ENCODE results near the gene CA14.
"Not testable (repeated sequence)": the region's sequence is repeated elsewhere in the genome, so short reads cannot be mapped to it uniquely, and the experiment has no call there.

The CA14 gene

DNA sequence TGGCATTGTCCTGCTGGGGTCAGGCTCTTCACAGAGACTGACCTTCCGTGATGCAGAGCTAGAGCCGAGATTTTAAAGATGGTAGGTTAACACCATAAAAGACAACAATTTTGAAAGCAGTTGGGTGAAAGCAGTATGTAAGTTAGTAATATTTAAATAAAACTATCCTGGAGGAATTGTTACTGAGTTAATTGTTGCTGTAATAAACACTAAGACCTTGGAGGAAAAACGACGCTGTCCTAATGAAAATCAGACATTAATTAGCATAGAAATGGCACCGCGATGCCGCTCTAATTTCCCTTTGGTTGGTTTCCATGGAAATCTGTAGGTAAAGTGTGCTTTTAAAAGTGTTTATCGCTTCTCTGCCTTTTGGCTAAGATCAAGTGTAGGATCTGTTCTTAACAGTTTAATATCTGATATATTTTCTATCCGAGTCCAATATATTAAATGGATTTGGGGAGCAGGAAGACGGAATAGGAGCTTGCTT, 20.9 kb upstream of the CA14 start:
- DNase-seq (ENCODE audit: low spot score), result no peak

DNA sequence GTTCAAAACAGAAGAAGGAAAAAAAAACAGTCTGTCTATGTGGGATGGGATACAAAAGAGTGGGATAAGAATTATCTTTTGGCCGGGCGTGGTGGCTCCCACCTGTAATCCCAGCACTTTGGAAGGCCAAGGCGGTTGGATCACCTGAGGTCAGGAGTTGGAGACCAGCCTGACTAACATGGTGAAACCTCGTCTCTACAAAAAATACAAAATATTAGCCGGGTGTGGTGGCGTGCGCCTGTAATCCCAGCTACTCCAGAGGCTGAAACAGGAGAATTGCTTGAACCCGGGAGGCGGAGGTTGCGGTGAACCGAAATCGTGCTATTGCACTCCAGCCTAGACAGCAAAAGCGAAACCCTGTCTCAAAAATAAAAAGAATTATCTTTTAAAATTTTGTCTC, 20.4 kb upstream of the CA14 start:
- not testable (repeated sequence) for DNase-seq (ENCODE audit: low spot score)

DNA sequence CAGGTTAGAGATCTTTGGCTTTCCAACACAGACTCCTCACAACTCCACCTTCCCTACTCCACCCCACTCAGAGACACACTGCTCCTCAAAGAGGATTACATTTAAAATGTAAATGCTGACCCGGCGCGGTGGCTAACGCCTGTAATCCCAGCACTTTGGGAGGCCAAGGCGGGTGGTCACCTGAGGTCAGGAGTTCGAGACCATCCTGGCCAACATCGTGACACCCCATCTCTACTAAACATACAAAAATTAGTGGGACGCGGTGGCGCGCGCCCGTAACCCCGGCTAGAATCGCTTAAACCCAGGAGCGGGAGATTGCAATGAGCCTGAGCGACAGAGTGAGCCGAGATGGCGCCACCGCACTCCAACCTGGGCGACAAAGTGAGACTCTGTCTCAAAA, 19.8 kb upstream of the CA14 start:
- DNase-seq (ENCODE audit: low spot score), result no peak

DNA sequence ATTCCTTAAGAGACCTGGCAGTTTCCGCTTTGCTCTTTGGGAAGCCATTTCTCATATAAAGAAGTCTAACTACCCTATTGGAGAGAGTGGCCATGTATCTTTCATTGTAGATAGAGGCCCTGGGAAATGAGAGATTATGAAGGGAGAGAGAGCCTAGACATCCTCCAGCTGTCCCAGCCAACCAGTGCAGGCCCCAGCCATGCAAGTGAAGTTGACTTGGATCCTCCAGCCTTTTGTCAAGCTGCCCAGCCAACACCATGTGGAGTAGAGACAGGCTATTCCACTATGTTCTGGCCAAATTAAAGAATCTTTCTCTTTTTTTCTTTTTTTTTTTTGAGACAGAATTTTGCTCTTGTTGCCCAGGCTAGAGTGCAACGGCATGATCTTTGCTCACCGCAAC, 14.6 kb upstream of the CA14 start:
- DNase-seq (ENCODE audit: low spot score), result no peak

DNA sequence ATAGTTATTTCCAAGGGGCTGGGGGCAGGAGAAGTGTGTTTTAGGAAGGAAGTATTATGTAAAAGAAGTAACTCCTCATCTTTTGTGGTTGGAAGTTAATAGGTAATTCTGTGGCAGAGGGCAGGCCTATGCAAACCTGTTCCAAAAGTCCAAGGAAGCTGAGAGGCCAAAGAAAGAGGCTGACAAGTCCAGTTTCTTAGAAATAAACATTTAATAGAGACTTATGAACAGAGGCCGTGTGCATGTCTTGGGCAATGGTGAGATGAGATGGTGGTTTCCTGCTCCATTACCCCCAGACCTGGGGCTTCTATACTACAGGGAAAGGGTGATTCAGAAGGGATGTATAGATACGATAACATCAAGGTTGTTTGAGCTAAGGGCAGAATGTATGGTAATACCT, 7.6 kb upstream of the CA14 start:
- no peak for DNase-seq (ENCODE audit: low spot score)

DNA sequence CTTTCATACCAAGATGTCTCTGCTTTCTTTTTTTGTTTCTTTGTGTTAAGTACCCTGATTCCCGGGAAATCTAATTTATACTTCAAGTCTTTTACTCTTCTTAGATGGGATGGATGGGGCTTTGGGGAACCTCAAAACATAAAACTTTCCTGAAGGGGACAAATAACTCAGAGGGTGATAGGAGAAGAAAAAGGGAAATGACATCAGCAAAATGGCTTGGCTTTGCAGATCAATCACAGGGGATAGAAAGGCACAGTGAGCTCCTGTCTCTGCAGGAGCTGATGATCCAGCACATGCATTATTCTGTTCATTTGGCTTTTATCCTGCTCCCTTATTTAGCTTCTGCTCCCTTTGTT, 1.4 kb upstream of the CA14 start:
- DNase-seq (ENCODE audit: low spot score), result no peak

DNA sequence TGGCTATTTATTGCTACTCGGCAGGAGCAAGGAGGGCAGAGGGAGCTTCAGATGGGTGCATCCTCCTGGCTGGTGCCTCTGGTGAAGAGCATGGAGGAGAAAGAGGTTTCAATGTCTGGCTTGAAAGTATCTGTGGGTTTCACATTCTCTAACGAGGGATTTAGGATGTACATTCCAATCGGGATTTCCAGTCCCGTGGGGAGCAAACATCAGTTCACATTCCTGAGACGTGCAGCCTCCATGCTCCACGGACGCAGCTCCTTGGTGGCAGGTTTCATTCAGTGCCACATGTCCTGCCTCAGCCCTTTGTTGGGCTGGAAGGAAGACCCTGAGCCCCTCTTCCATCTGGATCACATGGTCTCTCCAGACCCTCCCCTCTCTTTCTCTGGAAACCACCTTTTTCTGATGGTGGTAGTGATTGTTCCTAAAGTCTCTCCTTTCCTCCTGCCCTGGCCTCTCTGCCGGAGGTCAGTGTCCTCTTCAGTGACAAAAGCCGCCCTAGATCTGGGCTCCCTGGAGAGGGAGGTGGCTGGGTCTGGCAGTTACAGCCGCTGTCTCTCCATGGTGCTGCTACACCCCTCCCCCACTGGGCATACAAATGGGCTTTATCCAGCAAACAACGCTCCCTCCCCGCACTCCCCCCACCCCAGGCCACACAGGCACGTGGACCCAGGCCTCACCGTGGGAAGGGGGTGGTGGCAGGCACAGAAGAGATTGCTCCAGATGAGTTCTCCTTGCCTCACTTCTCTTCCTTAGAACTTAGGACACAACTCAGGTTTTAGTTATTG, 826 bp upstream of the CA14 start:
- peak; percentile 52 for DNase-seq (ENCODE audit: low spot score)

DNA sequence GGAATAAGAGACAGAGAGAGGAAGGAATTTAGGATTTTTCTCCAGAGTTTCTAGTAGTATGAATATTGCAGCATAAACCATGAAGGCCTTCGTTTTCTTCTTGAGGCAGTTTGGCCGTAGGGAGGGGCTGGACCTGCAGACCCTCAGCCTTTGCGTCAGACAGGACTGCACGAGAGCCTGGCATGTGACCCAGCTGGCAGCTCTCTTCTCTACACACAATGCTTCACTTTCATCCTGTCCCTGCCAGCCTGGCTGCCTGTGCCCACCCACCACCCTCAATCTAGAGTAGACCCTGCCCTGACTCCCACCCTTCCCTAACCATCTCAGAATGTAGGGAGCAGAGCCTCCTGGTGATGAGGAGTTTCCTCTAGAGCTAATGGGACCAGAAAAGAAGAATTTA, 1.6 kb downstream of the CA14 start:
- DNase-seq (ENCODE audit: low spot score), result no peak

DNA sequence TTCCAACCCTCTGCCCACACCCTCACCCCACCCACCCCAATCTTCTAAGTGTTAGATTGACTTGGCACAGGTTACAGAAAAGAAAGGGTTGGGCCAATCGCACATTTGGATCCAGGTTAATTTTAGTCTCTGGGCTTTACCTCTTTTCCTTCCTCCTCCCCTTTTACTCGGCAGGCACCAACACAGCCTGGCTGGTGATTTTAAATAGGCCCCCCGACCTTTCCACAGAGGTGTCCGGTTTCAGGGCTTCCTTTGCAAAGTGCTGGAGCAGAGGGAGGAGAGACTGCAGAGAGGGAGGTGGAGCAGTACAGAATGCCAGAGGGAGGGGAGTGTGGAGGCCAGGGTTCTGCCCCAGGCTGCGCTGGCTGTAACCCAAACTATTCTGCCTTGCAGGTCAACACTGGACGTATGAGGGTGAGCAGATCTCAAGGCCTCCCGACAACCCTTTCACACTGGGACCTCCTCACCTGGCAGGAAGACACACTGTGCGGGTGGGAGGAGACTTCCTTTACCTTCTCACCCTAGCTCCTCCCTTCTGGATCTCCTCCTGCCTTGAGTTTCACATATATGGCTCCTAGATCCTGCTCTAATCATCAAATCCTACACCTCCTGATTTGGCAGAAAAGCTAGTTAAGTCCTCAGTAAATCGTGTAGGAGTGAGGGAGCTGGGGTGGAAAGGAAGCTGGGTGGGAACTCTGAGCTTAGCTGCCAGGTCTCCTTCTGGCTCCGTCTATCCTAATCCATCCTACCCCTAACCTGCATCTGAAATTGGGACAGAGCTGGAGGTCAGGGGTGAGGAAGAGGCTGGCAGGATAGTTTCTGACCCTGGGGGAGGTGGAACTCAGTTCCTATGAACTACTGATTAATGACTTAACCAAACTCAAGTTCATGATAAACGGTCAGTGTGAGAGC, 2.4 kb downstream of the CA14 start:
- no peak for DNase-seq (ENCODE audit: low spot score)

DNA sequence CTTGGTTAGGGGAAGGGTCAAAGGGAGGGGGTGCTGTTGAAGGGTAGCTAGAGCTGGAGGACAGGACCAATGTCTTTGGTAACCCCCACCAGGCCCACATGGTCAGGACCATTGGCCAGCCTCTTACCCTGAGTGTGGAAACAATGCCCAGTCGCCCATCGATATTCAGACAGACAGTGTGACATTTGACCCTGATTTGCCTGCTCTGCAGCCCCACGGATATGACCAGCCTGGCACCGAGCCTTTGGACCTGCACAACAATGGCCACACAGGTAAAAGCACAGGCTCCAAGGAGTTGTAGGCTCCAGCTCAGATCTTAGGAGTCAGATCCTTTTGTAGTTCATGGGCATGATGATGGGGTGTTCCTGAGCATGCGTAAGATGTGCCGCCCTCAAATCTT, 3.8 kb downstream of the CA14 start:
- DNase-seq (ENCODE audit: low spot score), result no peak

DNA sequence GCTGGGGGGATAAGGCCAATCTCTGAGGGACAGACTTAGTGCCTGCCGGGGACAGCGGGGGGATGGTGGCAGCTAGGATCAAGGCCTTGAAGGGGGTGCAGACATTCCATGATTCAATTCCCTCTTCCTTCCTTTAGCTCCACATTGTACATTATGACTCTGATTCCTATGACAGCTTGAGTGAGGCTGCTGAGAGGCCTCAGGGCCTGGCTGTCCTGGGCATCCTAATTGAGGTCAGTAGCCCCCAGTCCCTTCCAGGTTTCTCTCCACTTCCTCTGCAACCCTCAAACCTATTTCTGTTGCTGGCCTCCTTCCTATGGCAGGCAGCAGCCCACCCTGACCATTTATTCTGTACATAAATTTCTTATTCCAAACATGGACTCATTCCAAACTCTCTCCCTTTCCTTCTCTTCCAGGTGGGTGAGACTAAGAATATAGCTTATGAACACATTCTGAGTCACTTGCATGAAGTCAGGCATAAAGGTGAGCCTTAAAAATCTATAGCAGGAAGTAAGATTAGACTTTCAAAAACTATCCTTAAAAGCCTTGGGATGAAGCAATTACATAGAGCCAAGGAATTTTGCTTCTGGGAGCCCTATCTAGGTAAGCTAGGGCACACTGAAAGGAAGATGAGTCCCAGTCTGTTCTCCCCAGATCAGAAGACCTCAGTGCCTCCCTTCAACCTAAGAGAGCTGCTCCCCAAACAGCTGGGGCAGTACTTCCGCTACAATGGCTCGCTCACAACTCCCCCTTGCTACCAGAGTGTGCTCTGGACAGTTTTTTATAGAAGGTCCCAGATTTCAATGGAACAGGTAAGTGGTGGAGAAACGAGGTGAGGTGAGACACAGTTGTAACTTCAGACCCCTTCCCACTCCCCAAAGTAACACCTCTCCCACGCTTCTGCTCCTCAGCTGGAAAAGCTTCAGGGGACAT, 5.1 kb downstream of the CA14 start:
- no peak for DNase-seq (ENCODE audit: low spot score)

DNA sequence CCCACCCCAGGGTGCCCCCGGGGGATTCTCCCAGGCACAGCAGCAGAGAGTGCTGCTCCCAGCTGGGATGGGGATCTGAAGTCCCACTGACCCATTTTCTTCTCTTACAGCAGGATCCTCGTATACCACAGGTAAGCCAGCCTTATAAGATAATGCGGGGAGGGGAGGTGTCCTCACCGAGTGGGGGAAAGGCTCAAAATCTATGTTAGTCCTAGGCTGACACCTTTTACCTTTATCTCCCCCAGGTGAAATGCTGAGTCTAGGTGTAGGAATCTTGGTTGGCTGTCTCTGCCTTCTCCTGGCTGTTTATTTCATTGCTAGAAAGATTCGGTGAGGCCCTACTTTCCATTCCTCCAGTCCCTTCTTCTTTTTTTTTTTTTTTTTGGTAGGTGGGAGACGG, 6.0 kb downstream of the CA14 start:
- DNase-seq (ENCODE audit: low spot score), result no peak

DNA sequence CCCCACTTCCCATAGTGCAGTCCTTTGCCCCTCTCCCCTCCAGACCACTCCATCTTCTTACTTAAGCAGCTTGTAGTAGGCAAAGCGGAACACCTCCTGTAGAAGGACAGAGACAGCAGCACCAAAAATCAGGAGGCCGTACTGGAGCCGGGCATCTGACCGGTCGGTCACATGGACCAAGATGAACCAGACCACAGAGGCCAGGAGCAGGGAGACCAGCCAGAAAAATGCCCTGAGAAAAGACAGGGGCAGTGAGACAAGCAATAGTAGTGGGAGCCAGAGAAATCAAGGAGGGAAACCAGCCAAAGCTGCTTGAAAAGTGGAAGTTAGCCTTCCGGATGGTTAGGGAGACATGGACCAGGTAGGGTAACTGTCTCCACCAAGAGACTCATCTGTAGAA, 10.3 kb downstream of the CA14 start:
- DNase-seq (ENCODE audit: low spot score), result no peak

DNA sequence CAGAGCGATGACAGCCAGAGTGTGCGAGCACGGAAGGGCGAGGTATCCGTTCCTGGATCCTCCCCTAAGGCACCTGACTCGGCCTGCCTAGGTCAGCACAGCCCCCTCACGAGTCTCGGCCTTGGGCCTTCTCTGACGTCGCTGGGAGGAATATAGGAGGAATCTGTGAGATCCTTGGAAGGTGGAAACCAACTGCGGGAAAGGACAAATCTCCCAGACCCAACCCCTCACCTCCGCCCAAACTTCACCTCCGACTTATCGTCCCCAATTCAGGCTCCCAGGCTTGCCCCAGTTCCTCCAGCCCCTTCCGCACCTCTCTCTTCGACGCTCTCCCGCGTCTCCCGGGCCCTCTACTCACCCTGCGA, 10.7 kb downstream of the CA14 start:
- DNase-seq (ENCODE audit: low spot score), result no peak

DNA sequence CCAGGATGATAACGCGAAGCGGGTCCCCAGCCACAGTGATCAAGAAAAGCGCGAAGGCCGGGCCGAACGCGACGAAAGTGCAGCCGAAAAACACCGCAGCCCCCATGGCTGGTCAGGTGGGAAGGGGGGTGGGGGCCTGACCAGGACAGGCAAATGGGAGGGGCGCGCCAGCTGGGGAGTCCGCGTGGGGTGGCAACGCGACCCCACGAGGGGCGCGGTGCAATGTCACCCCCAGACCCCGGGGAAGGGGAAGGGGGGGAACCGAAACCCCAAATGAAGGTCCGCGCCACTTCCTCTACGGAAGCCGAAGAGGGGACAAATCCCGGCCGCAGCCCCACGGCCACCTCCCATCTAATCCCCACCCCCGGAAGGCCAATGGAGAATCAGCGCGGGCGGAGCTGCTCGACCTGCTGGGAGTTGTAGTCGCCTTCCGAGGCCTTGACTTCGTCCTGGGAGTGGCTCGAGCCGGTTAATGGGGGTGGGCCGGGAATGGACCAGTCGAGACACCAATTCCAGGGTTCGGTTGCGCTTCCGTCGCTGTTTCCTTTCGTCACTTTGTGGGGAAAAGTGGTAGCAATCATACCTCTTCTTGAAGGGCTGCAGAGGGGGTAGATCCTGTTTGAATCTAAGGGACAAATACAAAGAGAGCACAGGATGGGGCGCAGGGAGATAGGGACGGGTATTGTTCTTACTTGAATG, 11.3 kb downstream of the CA14 start, which contains the start of gene APH1A:
APH1A (minus strand) TSS at position 312 of the 699 bp plus-strand sequence; CDS start at position 106, 206 bp downstream.
- DNase-seq (ENCODE audit: low spot score), result peak; percentile 99

DNA sequence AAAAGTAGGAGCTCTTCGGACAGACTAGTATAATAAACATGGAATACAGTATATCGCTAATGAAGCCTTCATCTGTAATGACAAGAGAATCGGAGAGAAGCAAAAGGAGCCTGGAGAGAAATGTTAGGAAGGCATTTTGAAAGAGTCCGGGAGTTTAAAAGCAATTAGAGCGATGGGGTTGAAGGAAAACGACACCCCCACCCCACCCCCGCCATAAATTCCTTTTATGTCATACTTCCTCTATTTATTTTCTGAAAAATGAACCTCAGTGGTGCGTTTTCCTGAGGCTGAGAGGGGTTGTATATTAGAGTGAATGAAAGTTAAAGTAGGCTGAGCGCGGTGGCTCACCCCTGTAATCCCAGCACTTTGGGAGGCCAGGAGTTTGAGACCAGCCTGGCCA, 11.9 kb downstream of the CA14 start:
- DNase-seq (ENCODE audit: low spot score), result no peak

DNA sequence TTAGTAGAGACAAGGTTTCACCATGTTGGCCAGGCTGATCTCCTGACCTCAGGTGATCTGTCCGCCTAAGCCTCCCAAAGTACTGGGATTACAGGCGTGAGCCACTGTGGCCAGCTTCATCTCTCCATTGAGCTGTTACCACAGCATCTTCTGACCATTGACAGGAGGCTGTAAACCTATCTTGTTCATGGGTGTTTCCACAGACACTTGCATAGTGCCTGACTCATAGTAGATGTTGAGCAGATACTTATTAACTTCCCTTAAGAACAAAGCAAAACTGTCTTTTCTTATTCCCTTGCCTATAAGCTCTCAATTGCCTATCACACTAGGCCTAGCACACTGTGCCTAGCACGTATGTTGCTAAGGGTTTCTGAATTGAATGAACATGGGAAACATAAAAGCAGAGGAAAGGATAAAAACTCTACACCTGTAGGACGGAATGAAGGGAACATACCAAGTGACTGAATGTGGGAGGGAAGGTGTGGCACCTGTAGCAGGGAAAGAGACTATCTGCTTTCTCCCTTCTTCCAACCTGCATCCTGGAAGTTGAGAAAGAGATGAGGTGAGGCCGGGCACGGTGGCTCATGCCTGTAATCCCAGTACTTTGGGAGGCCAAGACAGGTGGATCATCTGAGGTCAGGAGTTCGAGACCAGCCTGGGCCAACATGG, 13.9 kb downstream of the CA14 start:
- DNase-seq (ENCODE audit: low spot score), result no peak

DNA sequence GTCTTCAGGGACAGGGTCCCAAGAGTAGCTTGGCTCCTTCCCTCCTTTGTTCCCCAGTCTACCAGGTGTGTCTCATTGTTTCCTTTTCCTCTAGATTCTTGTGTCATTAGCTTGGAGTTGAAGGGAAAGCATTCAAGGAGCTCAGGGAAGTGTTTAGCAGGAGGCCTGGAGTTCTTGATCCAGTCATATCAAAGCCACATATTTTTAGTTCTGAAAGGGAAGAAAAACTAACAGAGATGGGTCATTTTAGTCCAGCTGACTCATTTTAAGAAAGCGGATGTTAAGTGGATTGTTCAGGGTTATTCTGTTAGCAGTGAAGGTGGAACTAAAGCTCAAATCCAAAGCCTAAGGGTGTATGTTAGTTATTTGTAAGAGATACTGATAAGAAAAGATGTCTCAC, 15.7 kb downstream of the CA14 start:
- DNase-seq (ENCODE audit: low spot score), result peak; percentile 40

DNA sequence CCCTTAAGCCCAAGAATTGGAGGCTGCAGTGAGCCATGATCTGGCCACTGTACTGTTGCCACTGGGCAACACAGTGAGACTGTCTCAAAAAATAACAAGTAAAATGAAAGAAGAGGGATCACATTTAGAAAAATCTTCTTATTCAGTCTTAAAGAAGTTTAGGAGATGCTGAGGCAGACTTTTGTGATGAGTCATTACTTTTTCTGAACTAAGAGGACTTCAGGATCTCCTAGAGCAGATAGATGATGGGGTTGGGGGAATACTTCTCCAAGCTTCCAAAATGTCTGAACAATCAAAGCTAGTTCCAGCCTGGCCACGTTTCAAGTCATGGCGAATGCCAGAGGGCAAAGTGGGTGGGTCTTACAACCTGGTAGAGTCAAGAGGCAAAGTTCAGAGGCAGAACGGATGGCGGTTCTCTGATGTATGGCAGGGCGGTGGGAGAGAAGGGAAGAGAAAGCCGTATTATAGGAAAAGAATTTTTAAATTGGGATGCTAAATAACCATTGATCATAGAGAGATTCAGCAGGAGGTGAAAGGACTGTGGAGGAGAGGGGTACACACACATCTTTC, 22.6 kb downstream of the CA14 start:
- DNase-seq (ENCODE audit: low spot score), result no peak

DNA sequence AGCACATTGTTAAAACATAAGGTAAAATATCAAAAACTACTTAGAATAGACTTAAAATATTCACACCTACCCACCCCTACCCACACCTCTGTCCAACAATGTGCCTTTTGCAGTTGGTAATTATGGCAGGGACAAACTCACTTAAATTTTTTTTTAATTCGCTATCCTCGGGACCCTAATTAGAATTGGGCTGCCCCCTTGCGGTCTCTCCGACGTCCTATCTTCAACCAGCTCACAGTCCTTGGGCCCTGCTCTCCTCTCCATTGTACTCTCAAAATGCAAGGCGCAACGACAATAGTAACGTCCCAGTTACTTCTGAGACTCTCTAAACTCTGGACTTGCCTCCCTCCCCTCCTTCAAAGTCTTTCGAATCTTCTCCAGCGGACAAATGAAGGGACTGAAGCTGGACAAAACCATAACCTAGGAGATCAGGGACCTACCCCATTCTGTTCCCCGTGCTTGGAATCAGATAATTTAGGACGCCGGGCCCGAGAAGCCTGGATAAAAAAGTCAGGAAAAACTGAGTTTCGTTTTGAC, 23.7 kb downstream of the CA14 start:
- no peak for DNase-seq (ENCODE audit: low spot score)

Measured in hepatic stellate cell (primary cell).